H1 (cell line): Measurements from ENCODE around the gene C1orf174. TPM values are rescaled to one million over a fixed set of nuclear protein-coding genes. Genes with fewer than 3 reads are reported as not detected.

Source experiments
- CBX8 ChIP-seq: fragments of 300-800, 300-1000 bp; sonication (generic); IDR thresholded peaks from 2 replicates; pipeline ENCODE4 v1.7.1; 2016; ENCODE audit warnings: low read depth, low read length, borderline replicate concordance
- E2F6 ChIP-seq: IDR thresholded peaks from 2 replicates; pipeline ENCODE4 v1.6.1; 2012; ENCODE audit warnings: inconsistent platforms
- polyA plus RNA-seq, 7 experiments: library from polyadenylated mRNA; depleted of rRNA in 3 of 7; stranded (reverse) in 5 of 7; unstranded in 2 of 7; fragments of >200 nt in 5 of 7; fragments of 200-250 nt in 2 of 7; gene quantifications; 1 replicate in 5 of 7; 2 replicates in 1 of 7; 4 replicates in 1 of 7; pipeline versions ENCODE4 v1.2.1 to v1.2.3, GENCODE V29; 2011 to 2013; ENCODE audit warnings: missing spikeins in 2 of 7, mixed read lengths in 2 of 7
- total RNA-seq: library from RNA; stranded (reverse); fragmentation: NEBNext Ultra II Directional; extraction: Animal tissue kit (Norgen Biotek cat#: 25700); gene quantifications from 2 replicates; pipeline ENCODE4 v1.2.1, GENCODE V29; 2021

Gene C1orf174
- total and polyA plus RNA-seq, 2 of the 8 experiments (the other 6 are each of a cell fraction or from before 2014, with no cell fraction given): 28.4 to 32.4 TPM

GRCh38 chr1:3890389-3891328 is 9.4 kb downstream of the C1orf174 start (continued):
- TF ChIP-seq CBX8 (no peak), E2F6 (no peak)
